Fibroblast of lung (primary cell): Measurements from ENCODE around the gene AGBL4. TPM values are rescaled to one million over a fixed set of nuclear protein-coding genes. Genes with fewer than 3 reads are reported as not detected.

ENCODE experiments used
- DNase-seq, 2 donors: peaks; one replicate each; pipeline versions ENCODE4 v3.0.0 to v3.0.0-alpha.2; 2010; ENCODE audit warnings: low read depth in 2 of 2
- H2AFZ ChIP-seq: 2 replicates; pipeline ENCODE4 v1.5.1; 2012; ENCODE audit warnings: low read length, control low read depth, inconsistent platforms
- H3K27ac ChIP-seq: 2 replicates; pipeline ENCODE4 v1.5.1; 2011; ENCODE audit warnings: low read length, control low read depth; ENCODE audit not compliant: insufficient read depth
- H3K27me3 ChIP-seq: 2 replicates; pipeline ENCODE4 v1.5.1; 2011; ENCODE audit warnings: mild to moderate bottlenecking, low read length; ENCODE audit not compliant: control insufficient read depth, insufficient read depth
- H3K36me3 ChIP-seq: 2 replicates; pipeline ENCODE4 v1.5.1; 2011; ENCODE audit warnings: low read length; ENCODE audit not compliant: control insufficient read depth, insufficient read depth
- H3K4me1 ChIP-seq: 2 replicates; pipeline ENCODE4 v1.5.1; 2011; ENCODE audit warnings: low read length; ENCODE audit not compliant: control insufficient read depth, insufficient read depth; ENCODE audit errors: extremely low read depth
- H3K4me2 ChIP-seq: 2 replicates; pipeline ENCODE4 v1.5.1; 2011; ENCODE audit warnings: low read length, control low read depth; ENCODE audit not compliant: insufficient read depth; ENCODE audit errors: extremely low read depth
- H3K4me3 ChIP-seq, 4 experiments: fragments of 200-600 bp in 1 of 4; sonication (generic) in 1 of 4; replicated peaks in 1 of 4; 2 replicates each; pipeline ENCODE4 v1.5.1; 2011 to 2016; ENCODE audit warnings: low read length in 4 of 4, low read depth in 3 of 4, mild to moderate bottlenecking in 3 of 4, control low read depth in 2 of 4, inconsistent platforms in 1 of 4, mixed read lengths in 1 of 4; ENCODE audit not compliant: insufficient read depth in 1 of 4; ENCODE audit errors: control extremely low read depth in 1 of 4
- H3K79me2 ChIP-seq: 2 replicates; pipeline ENCODE4 v1.5.1; 2012; ENCODE audit warnings: mild to moderate bottlenecking, low read length, inconsistent platforms; ENCODE audit not compliant: control insufficient read depth, insufficient read depth
- H3K9ac ChIP-seq: 2 replicates; pipeline ENCODE4 v1.5.1; 2011; ENCODE audit warnings: mild to moderate bottlenecking, low read length, control low read depth; ENCODE audit not compliant: insufficient read depth
- H3K9me3 ChIP-seq: 2 replicates; pipeline ENCODE4 v1.5.1; 2012; ENCODE audit warnings: low read depth, low read length; ENCODE audit not compliant: control insufficient read depth, insufficient read depth
- H4K20me1 ChIP-seq: 2 replicates; pipeline ENCODE4 v1.5.1; 2011; ENCODE audit warnings: low read length; ENCODE audit not compliant: control insufficient read depth, insufficient read depth; ENCODE audit errors: extremely low read depth
- EZH2 ChIP-seq: IDR thresholded peaks from 2 replicates; pipeline ENCODE4 v1.5.1; 2012; ENCODE audit warnings: low read length, control low read depth, mild to moderate bottlenecking; ENCODE audit errors: missing control alignments
- polyA plus RNA-seq, 2 donors: library from polyadenylated mRNA; depleted of rRNA in 1 of 2; stranded (reverse) in 1 of 2; unstranded in 1 of 2; fragments of >200 nt; gene quantifications; 2 replicates each; pipeline ENCODE4 v1.2.1, GENCODE V29; 2011 to 2012; ENCODE audit warnings: missing spikeins in 1 of 2
- total RNA-seq: library from RNA; depleted of rRNA; stranded (reverse); fragments of >200 nt; gene quantifications from 2 replicates; pipeline ENCODE4 v1.2.1, GENCODE V29; 2014
- TF ChIP-seq, protein P1 (sequence below), 2 donors: IDR thresholded peaks in 1 of 2; conservative IDR thresholded peaks in 1 of 2; 1 replicate in 1 of 2; 2 replicates in 1 of 2; pipeline ENCODE4 v1.5.1; 2011 to 2012; ENCODE audit warnings: low read length in 2 of 2, control low read depth in 1 of 2, inconsistent platforms in 1 of 2, low read depth in 1 of 2, mild to moderate bottlenecking in 1 of 2

Gene AGBL4
- total and polyA plus RNA-seq, 2 donors (not counting 1 experiment from before 2014, with no cell fraction given), result not detected

DNA sequence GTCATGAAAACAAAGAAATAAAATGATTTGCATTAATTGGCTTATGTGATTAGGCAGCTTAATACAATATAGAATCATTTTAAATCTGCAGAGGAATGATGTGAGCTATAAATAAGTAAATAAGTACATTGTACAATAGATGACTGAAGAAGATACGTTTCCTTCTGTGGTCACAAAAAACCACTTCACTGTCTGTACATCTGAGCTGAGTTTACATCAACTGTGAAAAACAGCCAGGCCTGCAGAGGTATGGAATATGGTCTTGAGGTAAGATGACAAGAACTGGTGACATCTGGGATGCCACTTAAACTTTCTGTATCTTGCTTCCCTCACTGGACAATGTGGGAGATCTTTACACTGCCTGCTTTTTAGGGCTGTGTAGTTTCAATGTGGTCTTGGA is 1117.0 kb downstream of the AGBL4 start:
- H3K36me3 ChIP-seq, result no peaks in the 10 kb centered on the region
- DNase-seq, result no peak
- H3K4me2 ChIP-seq, result no peak overlapping the region
- no peaks in the 10 kb centered on the region for H3K79me2 ChIP-seq
- no peak overlapping the region for H3K27ac ChIP-seq
- TF ChIP-seq, protein P1, sequence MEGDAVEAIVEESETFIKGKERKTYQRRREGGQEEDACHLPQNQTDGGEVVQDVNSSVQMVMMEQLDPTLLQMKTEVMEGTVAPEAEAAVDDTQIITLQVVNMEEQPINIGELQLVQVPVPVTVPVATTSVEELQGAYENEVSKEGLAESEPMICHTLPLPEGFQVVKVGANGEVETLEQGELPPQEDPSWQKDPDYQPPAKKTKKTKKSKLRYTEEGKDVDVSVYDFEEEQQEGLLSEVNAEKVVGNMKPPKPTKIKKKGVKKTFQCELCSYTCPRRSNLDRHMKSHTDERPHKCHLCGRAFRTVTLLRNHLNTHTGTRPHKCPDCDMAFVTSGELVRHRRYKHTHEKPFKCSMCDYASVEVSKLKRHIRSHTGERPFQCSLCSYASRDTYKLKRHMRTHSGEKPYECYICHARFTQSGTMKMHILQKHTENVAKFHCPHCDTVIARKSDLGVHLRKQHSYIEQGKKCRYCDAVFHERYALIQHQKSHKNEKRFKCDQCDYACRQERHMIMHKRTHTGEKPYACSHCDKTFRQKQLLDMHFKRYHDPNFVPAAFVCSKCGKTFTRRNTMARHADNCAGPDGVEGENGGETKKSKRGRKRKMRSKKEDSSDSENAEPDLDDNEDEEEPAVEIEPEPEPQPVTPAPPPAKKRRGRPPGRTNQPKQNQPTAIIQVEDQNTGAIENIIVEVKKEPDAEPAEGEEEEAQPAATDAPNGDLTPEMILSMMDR (conservative IDR thresholded peaks at IDR 0.05 in 1 of 2, IDR thresholded peaks at IDR 0.05 in 1 of 2; ENCODE audit: low read depth in 1 of 2, low read length in 2 of 2), result no peak
- TF ChIP-seq EZH2, result no peak
- H3K9ac ChIP-seq, result no peak overlapping the region
- no peaks in the 10 kb centered on the region for H3K9me3 ChIP-seq
- H3K27me3 ChIP-seq, result no peaks in the 10 kb centered on the region
- no peaks in the 10 kb centered on the region for H4K20me1 ChIP-seq
- H3K4me3 ChIP-seq, result no peak overlapping the region
- H2AFZ ChIP-seq, result no peak overlapping the region
- H3K4me1 ChIP-seq, result no peaks in the 10 kb centered on the region

DNA sequence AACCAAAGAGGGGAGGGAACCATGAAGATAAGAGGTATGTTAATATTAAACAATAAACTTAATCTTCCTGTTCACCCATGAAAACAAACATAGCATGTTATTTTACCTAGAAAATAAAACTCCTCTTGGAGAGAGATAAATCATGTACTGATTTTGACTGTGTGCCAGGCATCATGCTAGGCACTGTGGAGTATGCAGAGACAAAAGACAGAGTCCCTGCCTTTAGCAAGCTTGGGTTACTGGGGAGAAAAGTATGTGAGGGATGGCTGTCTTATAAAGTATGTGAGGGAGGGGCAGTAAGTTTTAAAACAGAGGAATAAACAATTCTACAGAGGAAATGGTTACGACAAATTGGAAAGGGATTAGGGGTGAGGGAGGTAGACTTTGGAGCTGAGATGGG is 1117.6 kb downstream of the AGBL4 start:
- Histone ChIP-seq H3K4me1 (no peaks in the 10 kb centered on the region), H3K27me3 (no peaks in the 10 kb centered on the region), H4K20me1 (no peaks in the 10 kb centered on the region), H3K36me3 (no peaks in the 10 kb centered on the region), H3K4me3 (no peak overlapping the region), H2AFZ (no peak overlapping the region), H3K27ac (no peak overlapping the region), H3K9ac (no peak overlapping the region), H3K9me3 (no peaks in the 10 kb centered on the region), H3K4me2 (no peak overlapping the region), H3K79me2 (no peaks in the 10 kb centered on the region)
- TF ChIP-seq, protein P1 (conservative IDR thresholded peaks at IDR 0.05 in 1 of 2, IDR thresholded peaks at IDR 0.05 in 1 of 2; ENCODE audit: low read depth in 1 of 2, low read length in 2 of 2), result no peak
- TF ChIP-seq EZH2, result no peak
- no peak for DNase-seq

DNA sequence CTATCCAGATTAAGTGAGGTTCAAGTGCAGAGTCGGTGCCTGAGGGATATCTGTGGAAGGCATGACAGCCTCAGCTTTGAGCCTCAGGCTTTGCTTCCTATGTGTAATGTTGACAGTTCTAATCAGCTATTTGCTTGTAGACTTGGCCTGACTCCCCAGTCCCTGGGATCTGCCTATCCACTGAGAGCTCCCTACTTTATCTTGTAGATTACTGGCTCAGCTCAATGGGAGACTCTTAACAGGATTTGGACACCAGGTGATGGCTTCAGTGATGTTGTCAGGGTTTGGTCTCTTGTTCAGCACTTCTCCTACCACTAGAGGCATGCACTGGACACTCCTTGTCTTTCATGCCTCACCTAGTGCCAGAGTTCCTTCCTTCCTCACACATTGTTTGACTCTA is 1120.5 kb downstream of the AGBL4 start:
- Histone ChIP-seq H3K9ac (no peak overlapping the region), H3K79me2 (no peaks in the 10 kb centered on the region), H3K36me3 (no peaks in the 10 kb centered on the region), H3K27ac (no peak overlapping the region), H3K4me3 (no peak overlapping the region), H3K4me1 (no peaks in the 10 kb centered on the region), H2AFZ (no peak overlapping the region), H3K4me2 (no peak overlapping the region), H4K20me1 (no peaks in the 10 kb centered on the region), H3K9me3 (no peaks in the 10 kb centered on the region), H3K27me3 (no peaks in the 10 kb centered on the region)
- TF ChIP-seq, protein P1 (conservative IDR thresholded peaks at IDR 0.05 in 1 of 2, IDR thresholded peaks at IDR 0.05 in 1 of 2; ENCODE audit: low read depth in 1 of 2, low read length in 2 of 2), result no peak
- TF ChIP-seq EZH2, result no peak
- DNase-seq, result no peak
